ENCODE results near the gene SIGLEC10. TPM values are rescaled to one million over a fixed set of nuclear protein-coding genes. Genes with fewer than 3 reads are reported as not detected.
A peak's percentile ranks its signal among the peaks of the same experiment; 100 is the strongest.

Gene SIGLEC10
- total and polyA plus RNA-seq, 9 of the 15 experiments (the other 6 are each of a cell fraction or from before 2014, with no cell fraction given) = 0.10 to 1.8 (median 0.82) TPM

- TF ChIP-seq ZNF695 (CRISPR knock-in tag; IDR thresholded peaks at IDR 0.05) (no peak), SMARCC2 (IDR thresholded peaks at IDR 0.05; ENCODE audit: low read depth) (no peak), IRF9 (tag; IDR thresholded peaks at IDR 0.05) (no peak), ARID1B (IDR thresholded peaks at IDR 0.05) (peak; percentile 42; the same call in 1 of the 2 replicates), FOXK2 (conservative IDR thresholded peaks at IDR 0.05 in 1 of 2, IDR thresholded peaks at IDR 0.05 in 1 of 2; ENCODE audit: low read depth in 2 of 2) (0 out of 4 replicates have a peak, but pooled peaks of 1 of the 2 experiments have one; percentile 30), PHB (CRISPR knock-in tag; IDR thresholded peaks at IDR 0.05) (no peak), HLTF (IDR thresholded peaks at IDR 0.05) (peak; percentile 93), GATAD2B (IDR thresholded peaks at IDR 0.05; ENCODE audit: borderline replicate concordance) (no peak), HINFP (tag; conservative IDR thresholded peaks at IDR 0.05; ENCODE audit: low read depth) (no peak), SREBF2 (CRISPR knock-in tag; IDR thresholded peaks at IDR 0.05) (no peak), HDGF (IDR thresholded peaks at IDR 0.05) (peak; percentile 97), RERE (CRISPR knock-in tag; IDR thresholded peaks at IDR 0.05; ENCODE audit: borderline replicate concordance) (no peak), RBM34 (IDR thresholded peaks at IDR 0.05; ENCODE audit: borderline replicate concordance, insufficient read depth, low read length) (no peak), CREB1 (IDR thresholded peaks at IDR 0.05) (no peak), CREB1 (CRISPR knock-in tag; IDR thresholded peaks at IDR 0.05) (no peak), THRB (CRISPR knock-in tag; conservative IDR thresholded peaks at IDR 0.05) (peak; percentile 86), ZNF224 (CRISPR knock-in tag; IDR thresholded peaks at IDR 0.05) (no peak), TFAP4 (CRISPR knock-in tag; IDR thresholded peaks at IDR 0.05; ENCODE audit: borderline replicate concordance) (no peak; the same call in 1 of the 2 replicates)
These were observed 50.8 kb downstream of the SIGLEC10 start (continued) for GRCh38 chr19:51366389-51367254.

Measured in K562 (cell line).